Breast epithelium (tissue), 3 donors: ENCODE results near the gene CCDC97.

Experiments
- POLR2A ChIP-seq: fragments of 450-650 bp; IDR thresholded peaks from one replicate; pipeline ENCODE4 v1.6.1; 2016; ENCODE audit warnings: antibody characterized with exemption, mild to moderate bottlenecking, moderate library complexity
- POLR2AphosphoS5 ChIP-seq, 3 donors: sonication (generic); formaldehyde crosslinking; IDR thresholded peaks; one replicate each; pipeline ENCODE4 v1.6.1; 2017; ENCODE audit warnings: antibody characterized with exemption in 3 of 3
- TF ChIP-seq, protein P1 (sequence below), 3 donors: fragments of 450-650 bp; IDR thresholded peaks; one replicate each; pipeline ENCODE4 v1.5.1; 2016 to 2017; ENCODE audit warnings: antibody characterized with exemption in 3 of 3, mild to moderate bottlenecking in 3 of 3, moderate library complexity in 3 of 3

- TF ChIP-seq, protein P1, sequence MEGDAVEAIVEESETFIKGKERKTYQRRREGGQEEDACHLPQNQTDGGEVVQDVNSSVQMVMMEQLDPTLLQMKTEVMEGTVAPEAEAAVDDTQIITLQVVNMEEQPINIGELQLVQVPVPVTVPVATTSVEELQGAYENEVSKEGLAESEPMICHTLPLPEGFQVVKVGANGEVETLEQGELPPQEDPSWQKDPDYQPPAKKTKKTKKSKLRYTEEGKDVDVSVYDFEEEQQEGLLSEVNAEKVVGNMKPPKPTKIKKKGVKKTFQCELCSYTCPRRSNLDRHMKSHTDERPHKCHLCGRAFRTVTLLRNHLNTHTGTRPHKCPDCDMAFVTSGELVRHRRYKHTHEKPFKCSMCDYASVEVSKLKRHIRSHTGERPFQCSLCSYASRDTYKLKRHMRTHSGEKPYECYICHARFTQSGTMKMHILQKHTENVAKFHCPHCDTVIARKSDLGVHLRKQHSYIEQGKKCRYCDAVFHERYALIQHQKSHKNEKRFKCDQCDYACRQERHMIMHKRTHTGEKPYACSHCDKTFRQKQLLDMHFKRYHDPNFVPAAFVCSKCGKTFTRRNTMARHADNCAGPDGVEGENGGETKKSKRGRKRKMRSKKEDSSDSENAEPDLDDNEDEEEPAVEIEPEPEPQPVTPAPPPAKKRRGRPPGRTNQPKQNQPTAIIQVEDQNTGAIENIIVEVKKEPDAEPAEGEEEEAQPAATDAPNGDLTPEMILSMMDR (IDR thresholded peaks at IDR 0.05): no peak
- TF ChIP-seq POLR2AphosphoS5 (IDR thresholded peaks at IDR 0.05) (no peak), POLR2A (no peak)
Observed at GRCh38 chr19:41362143-41362847, 52.3 kb downstream of the CCDC97 start.
